Endothelial cell of umbilical vein (primary cell): ENCODE results near the gene IDI1. TPM values are rescaled to one million over a fixed set of nuclear protein-coding genes. Genes with fewer than 3 reads are reported as not detected.

Source experiments
- BruUV-seq: library from RNA; stranded (reverse); fragments of 400-500 nt; replicated peaks from 2 replicates; lab custom pipeline; 2021; lab: Mats Ljungman, UMichigan
- CTCF ChIA-PET: fragments of 300-600, 350-600 bp; sonication (Branson Sonifier 250); formaldehyde crosslinking; loops from one replicate; lab custom pipeline; 2021; ENCODE audit warnings: antibody characterized with exemption, inconsistent platforms; lab: Charles Lee
- POLR2A ChIA-PET: fragments of 300-600, 350-600 bp; sonication (Branson Sonifier 250); formaldehyde crosslinking; loops from one replicate; lab custom pipeline; 2021; ENCODE audit warnings: antibody characterized with exemption, inconsistent platforms; lab: Charles Lee
- DNase-seq: peaks from one replicate; pipeline ENCODE4 v3.0.0-alpha.2; 2011; ENCODE audit warnings: low read depth, low spot score
- FAIRE-seq: peaks from 2 replicates; lab custom pipeline; 2011; peaks lifted over from hg19 to GRCh38; lab: Jason Lieb, UNC
- H2AFZ ChIP-seq: 2 replicates; pipeline ENCODE4 v1.6.0; 2012; ENCODE audit warnings: low read depth, low read length, control low read depth, inconsistent platforms
- H3K27ac ChIP-seq: 2 replicates; pipeline ENCODE4 v1.5.1; 2011; ENCODE audit warnings: low read depth, mild to moderate bottlenecking, control low read depth, low read length, moderate library complexity; ENCODE audit not compliant: insufficient read depth
- H3K27me3 ChIP-seq, 2 experiments: 2 replicates each; pipeline versions ENCODE4 v1.6.0 to v1.6.1; 2011; ENCODE audit warnings: low read length in 2 of 2, mixed read lengths in 1 of 2; ENCODE audit not compliant: control insufficient read depth in 2 of 2, insufficient read depth in 2 of 2
- H3K36me3 ChIP-seq, 2 experiments: 2 replicates in 1 of 2; 3 replicates in 1 of 2; pipeline ENCODE4 v1.5.1; 2011; ENCODE audit warnings: low read length in 2 of 2, mild to moderate bottlenecking in 1 of 2, moderate library complexity in 1 of 2; ENCODE audit not compliant: control insufficient read depth in 2 of 2, insufficient read depth in 2 of 2; ENCODE audit errors: extremely low read depth in 1 of 2
- H3K4me1 ChIP-seq: 3 replicates; pipeline ENCODE4 v1.5.1; 2011; ENCODE audit warnings: mild to moderate bottlenecking, low read length; ENCODE audit not compliant: control insufficient read depth, insufficient read depth; ENCODE audit errors: extremely low read depth
- H3K4me2 ChIP-seq: 2 replicates; pipeline ENCODE4 v1.6.1; 2011; ENCODE audit warnings: low read length, control low read depth, mixed read lengths; ENCODE audit not compliant: insufficient read depth
- H3K4me3 ChIP-seq, 3 experiments: fragments of 200-600 bp in 1 of 3; sonication (generic), shearing (Covaris generic) in 1 of 3; replicated peaks in 1 of 3; 2 replicates each; pipeline ENCODE4 v1.5.1; 2011 to 2016; ENCODE audit warnings: control low read depth in 3 of 3, low read length in 3 of 3, mild to moderate bottlenecking in 2 of 3, inconsistent platforms in 1 of 3, low read depth in 1 of 3, moderate library complexity in 1 of 3; ENCODE audit not compliant: insufficient read depth in 1 of 3
- H3K79me2 ChIP-seq: 2 replicates; pipeline ENCODE4 v1.6.0; 2012; ENCODE audit warnings: low read length, inconsistent platforms; ENCODE audit not compliant: control insufficient read depth, insufficient read depth
- H3K9ac ChIP-seq: replicated peaks from 2 replicates; pipeline ENCODE3; 2011; ENCODE audit warnings: low read length, control low read depth; ENCODE audit not compliant: insufficient read depth; ENCODE audit errors: extremely low read depth
- H3K9me1 ChIP-seq: replicated peaks from 3 replicates; pipeline ENCODE4 v1.6.0; 2011; ENCODE audit warnings: mild to moderate bottlenecking, low read length; ENCODE audit not compliant: control insufficient read depth, insufficient read depth; ENCODE audit errors: extremely low read depth
- H3K9me3 ChIP-seq: replicated peaks from 2 replicates; pipeline ENCODE4 v1.5.1; 2012; ENCODE audit warnings: low read length, inconsistent platforms; ENCODE audit not compliant: control insufficient read depth, insufficient read depth
- H4K20me1 ChIP-seq: replicated peaks from 2 replicates; pipeline ENCODE3; 2011; ENCODE audit warnings: mild to moderate bottlenecking, low read length; ENCODE audit not compliant: control insufficient read depth, insufficient read depth; ENCODE audit errors: extremely low read depth
- CTCF ChIP-seq, 2 donors: IDR thresholded peaks; 1 replicate in 1 of 2; 2 replicates in 1 of 2; pipeline ENCODE4 v1.5.1; 2011; ENCODE audit warnings: low read length in 2 of 2, mild to moderate bottlenecking in 2 of 2, moderate library complexity in 2 of 2, control low read depth in 1 of 2, inconsistent platforms in 1 of 2, low read depth in 1 of 2; ENCODE audit not compliant: insufficient read depth in 1 of 2; ENCODE audit errors: extremely low read depth in 1 of 2
- FOS ChIP-seq: IDR thresholded peaks from 2 replicates; pipeline ENCODE4 v1.6.1; 2011; ENCODE audit warnings: mild to moderate bottlenecking, low read length, moderate library complexity, borderline replicate concordance; ENCODE audit not compliant: insufficient read depth
- GATA2 ChIP-seq: IDR thresholded peaks from 2 replicates; pipeline ENCODE4 v1.7.0; 2011; ENCODE audit warnings: low read depth, mild to moderate bottlenecking, moderate library complexity, mixed read lengths, low read length; ENCODE audit not compliant: insufficient read length, insufficient read depth
- JUN ChIP-seq: IDR thresholded peaks from 2 replicates; pipeline ENCODE4 v1.6.1; 2011; ENCODE audit warnings: borderline replicate concordance, low read depth; ENCODE audit not compliant: insufficient read length, insufficient read depth
- MYC ChIP-seq: IDR thresholded peaks from one replicate; pipeline ENCODE4 v1.6.1; 2011; ENCODE audit warnings: mild to moderate bottlenecking, low read depth, low read length
- dilution Hi-C: fragments of 300-500 bp; cut with MboI; formaldehyde crosslinking; loops from one replicate; pipeline ENCODE4 v1.15.0; 2019; ENCODE audit warnings: low sequenced_read_pairs; ENCODE audit not compliant: extremely low pct_ligation_motif_present
- intact Hi-C: fragments of 100-400 bp; cut with micrococcal nuclease; formaldehyde crosslinking; loops from one replicate; pipeline ENCODE4 v1.10.0; 2022
- polyA plus RNA-seq, 4 experiments: library from polyadenylated mRNA; depleted of rRNA in 3 of 4; stranded (reverse) in 3 of 4; unstranded in 1 of 4; fragments of >200 nt; gene quantifications; 2 replicates each; pipeline versions ENCODE4 v1.2.1 to v1.2.3, GENCODE V29; 2011 to 2012; ENCODE audit warnings: missing spikeins in 1 of 4
- total RNA-seq: library from RNA; stranded (reverse); gene quantifications from 2 replicates; pipeline ENCODE4 v1.2.3, GENCODE V29; 2021

IDI1 gene
- total and polyA plus RNA-seq, 2 donors (not counting 3 experiments of a cell fraction or from before 2014, with no cell fraction given), result 42.2 to 63.0 TPM

GRCh38 chr10:1074748-1075308 is 25.9 kb upstream of the IDI1 start:
- Histone ChIP-seq H3K4me1 (no peaks in the 10 kb centered on the region), H3K4me3 (no peak overlapping the region), H3K27ac (no peak overlapping the region), H3K27me3 (no peaks in the 10 kb centered on the region), H3K9ac (no peak overlapping the region), H3K79me2 (peaks cover 12% of the 10 kb centered on the region), H2AFZ (no peak overlapping the region), H4K20me1 (no peaks in the 10 kb centered on the region), H3K4me2 (no peak overlapping the region), H3K36me3 (peaks cover 5 to 6% of the 10 kb centered on the region in 2 experiments), H3K9me1 (no peaks in the 10 kb centered on the region), H3K9me3 (no peaks in the 10 kb centered on the region)
- TF ChIP-seq MYC, result no peak
- no peak for TF ChIP-seq FOS
- no peak for TF ChIP-seq JUN
- TF ChIP-seq CTCF (IDR thresholded peaks at IDR 0.05; ENCODE audit: extremely low read depth in 1 of 2, insufficient read depth in 1 of 2, low read depth in 1 of 2, low read length in 2 of 2), result peak; percentile 10 to 28
- no peak for TF ChIP-seq GATA2
- FAIRE-seq, result peak; percentile 50
- intact Hi-C loops (loop anchor here (2.0 kb wide), 1 partner anchor 26 kb away; the partner anchor contains the start of gene IDI1), dilution Hi-C loops (no loop called here)
- DNase-seq, result no peak
- BruUV-seq, result no TSS peak
- POLR2A ChIA-PET, result no interaction called here
- CTCF ChIA-PET, result interaction anchor here (1.0 to 3.2 kb wide), 5 partner anchors 10 to 143 kb away, joined by 3 to 12 read pairs (median 5); partner anchors contain the start of genes IDI1, LARP4B and WDR37
